Ovary (tissue), 3 donors: ENCODE results near the gene MON1B.
"Not testable (repeated sequence)": the region's sequence is repeated elsewhere in the genome, so short reads cannot be mapped to it uniquely, and the experiment has no call there.

ENCODE experiments used
- EP300 ChIP-seq: sonication (generic); formaldehyde crosslinking; IDR thresholded peaks from one replicate; pipeline ENCODE4 v1.6.1; 2017; ENCODE audit warnings: antibody characterized with exemption
- POLR2A ChIP-seq: fragments of 450-650 bp; IDR thresholded peaks from one replicate; pipeline ENCODE4 v1.6.1; 2017; ENCODE audit warnings: antibody characterized with exemption, mild to moderate bottlenecking, moderate library complexity
- TF ChIP-seq, protein P1 (sequence below), 3 donors: fragments of 450-650 bp in 2 of 3; fragments of 200-600 bp in 1 of 3; IDR thresholded peaks; one replicate each; pipeline versions ENCODE4 v1.5.1 to v1.8.0; 2016 to 2022; ENCODE audit warnings: antibody characterized with exemption in 3 of 3, mild to moderate bottlenecking in 1 of 3
- donor health status: DM: no; HTN: no; CAD: no.

DNA sequence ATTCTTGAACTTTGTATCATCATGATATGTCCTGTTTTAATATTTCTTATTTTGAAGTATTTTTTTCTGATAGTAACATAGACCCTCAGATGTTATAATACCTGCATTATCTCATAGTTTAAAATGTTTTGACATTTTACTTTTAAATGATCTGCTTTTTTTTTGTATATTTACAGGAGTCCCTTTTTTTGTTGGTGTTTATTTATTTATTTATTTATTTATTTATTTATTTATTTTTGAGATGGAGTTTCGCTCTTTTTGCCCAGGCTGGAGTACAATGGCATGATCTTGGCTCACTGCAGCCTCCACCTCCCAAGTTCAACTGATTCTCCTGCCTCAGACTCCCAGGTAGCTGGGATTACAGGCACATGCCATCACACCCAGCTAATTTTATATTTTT, 4.7 kb upstream of the MON1B start:
- TF ChIP-seq POLR2A, EP300: not testable (repeated sequence)
- TF ChIP-seq, protein P1, sequence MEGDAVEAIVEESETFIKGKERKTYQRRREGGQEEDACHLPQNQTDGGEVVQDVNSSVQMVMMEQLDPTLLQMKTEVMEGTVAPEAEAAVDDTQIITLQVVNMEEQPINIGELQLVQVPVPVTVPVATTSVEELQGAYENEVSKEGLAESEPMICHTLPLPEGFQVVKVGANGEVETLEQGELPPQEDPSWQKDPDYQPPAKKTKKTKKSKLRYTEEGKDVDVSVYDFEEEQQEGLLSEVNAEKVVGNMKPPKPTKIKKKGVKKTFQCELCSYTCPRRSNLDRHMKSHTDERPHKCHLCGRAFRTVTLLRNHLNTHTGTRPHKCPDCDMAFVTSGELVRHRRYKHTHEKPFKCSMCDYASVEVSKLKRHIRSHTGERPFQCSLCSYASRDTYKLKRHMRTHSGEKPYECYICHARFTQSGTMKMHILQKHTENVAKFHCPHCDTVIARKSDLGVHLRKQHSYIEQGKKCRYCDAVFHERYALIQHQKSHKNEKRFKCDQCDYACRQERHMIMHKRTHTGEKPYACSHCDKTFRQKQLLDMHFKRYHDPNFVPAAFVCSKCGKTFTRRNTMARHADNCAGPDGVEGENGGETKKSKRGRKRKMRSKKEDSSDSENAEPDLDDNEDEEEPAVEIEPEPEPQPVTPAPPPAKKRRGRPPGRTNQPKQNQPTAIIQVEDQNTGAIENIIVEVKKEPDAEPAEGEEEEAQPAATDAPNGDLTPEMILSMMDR (IDR thresholded peaks at IDR 0.05): not testable (repeated sequence)
